Measurements from ENCODE around the gene TRIM17.

DNA sequence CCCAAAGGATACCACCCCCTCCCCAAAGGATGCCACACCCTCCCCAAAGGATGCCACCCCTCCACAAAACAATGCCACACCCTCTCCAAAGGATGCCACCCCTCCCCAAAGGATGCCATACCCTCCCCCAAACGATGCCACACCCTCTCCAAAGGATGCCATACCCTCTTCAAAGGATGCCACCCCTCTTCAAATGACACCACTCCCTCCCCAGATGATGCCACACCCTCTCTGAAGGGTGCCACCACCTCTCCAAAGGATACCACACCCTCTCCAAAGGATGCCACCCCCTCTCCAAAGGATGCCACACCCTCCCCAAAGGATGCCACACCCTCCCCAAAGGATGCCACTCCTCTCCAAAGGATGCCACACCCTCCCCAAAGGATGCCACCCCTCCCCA is 21.6 kb upstream of the TRIM17 start:
- TF ChIP-seq, protein P1, sequence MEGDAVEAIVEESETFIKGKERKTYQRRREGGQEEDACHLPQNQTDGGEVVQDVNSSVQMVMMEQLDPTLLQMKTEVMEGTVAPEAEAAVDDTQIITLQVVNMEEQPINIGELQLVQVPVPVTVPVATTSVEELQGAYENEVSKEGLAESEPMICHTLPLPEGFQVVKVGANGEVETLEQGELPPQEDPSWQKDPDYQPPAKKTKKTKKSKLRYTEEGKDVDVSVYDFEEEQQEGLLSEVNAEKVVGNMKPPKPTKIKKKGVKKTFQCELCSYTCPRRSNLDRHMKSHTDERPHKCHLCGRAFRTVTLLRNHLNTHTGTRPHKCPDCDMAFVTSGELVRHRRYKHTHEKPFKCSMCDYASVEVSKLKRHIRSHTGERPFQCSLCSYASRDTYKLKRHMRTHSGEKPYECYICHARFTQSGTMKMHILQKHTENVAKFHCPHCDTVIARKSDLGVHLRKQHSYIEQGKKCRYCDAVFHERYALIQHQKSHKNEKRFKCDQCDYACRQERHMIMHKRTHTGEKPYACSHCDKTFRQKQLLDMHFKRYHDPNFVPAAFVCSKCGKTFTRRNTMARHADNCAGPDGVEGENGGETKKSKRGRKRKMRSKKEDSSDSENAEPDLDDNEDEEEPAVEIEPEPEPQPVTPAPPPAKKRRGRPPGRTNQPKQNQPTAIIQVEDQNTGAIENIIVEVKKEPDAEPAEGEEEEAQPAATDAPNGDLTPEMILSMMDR (tag by site-specific recombination; IDR thresholded peaks at IDR 0.05) = no peak
- TF ChIP-seq ZBTB21 (tag by site-specific recombination; IDR thresholded peaks at IDR 0.05) (no peak), ZNF670 (tag by site-specific recombination; IDR thresholded peaks at IDR 0.05; ENCODE audit: low read depth) (no peak), HOXC10 (CRISPR knock-in tag; IDR thresholded peaks at IDR 0.05) (no peak), ZNF549 (tag by site-specific recombination; IDR thresholded peaks at IDR 0.05) (no peak), YY1 (tag by site-specific recombination; IDR thresholded peaks at IDR 0.05) (no peak), HOXA7 (CRISPR knock-in tag; IDR thresholded peaks at IDR 0.05; ENCODE audit: borderline replicate concordance) (no peak), ZNF416 (tag by site-specific recombination; IDR thresholded peaks at IDR 0.05) (no peak)
- TF ChIP-seq, protein P2, sequence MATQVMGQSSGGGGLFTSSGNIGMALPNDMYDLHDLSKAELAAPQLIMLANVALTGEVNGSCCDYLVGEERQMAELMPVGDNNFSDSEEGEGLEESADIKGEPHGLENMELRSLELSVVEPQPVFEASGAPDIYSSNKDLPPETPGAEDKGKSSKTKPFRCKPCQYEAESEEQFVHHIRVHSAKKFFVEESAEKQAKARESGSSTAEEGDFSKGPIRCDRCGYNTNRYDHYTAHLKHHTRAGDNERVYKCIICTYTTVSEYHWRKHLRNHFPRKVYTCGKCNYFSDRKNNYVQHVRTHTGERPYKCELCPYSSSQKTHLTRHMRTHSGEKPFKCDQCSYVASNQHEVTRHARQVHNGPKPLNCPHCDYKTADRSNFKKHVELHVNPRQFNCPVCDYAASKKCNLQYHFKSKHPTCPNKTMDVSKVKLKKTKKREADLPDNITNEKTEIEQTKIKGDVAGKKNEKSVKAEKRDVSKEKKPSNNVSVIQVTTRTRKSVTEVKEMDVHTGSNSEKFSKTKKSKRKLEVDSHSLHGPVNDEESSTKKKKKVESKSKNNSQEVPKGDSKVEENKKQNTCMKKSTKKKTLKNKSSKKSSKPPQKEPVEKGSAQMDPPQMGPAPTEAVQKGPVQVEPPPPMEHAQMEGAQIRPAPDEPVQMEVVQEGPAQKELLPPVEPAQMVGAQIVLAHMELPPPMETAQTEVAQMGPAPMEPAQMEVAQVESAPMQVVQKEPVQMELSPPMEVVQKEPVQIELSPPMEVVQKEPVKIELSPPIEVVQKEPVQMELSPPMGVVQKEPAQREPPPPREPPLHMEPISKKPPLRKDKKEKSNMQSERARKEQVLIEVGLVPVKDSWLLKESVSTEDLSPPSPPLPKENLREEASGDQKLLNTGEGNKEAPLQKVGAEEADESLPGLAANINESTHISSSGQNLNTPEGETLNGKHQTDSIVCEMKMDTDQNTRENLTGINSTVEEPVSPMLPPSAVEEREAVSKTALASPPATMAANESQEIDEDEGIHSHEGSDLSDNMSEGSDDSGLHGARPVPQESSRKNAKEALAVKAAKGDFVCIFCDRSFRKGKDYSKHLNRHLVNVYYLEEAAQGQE (tag by site-specific recombination; IDR thresholded peaks at IDR 0.05) = no peak
- TF ChIP-seq, protein P3, sequence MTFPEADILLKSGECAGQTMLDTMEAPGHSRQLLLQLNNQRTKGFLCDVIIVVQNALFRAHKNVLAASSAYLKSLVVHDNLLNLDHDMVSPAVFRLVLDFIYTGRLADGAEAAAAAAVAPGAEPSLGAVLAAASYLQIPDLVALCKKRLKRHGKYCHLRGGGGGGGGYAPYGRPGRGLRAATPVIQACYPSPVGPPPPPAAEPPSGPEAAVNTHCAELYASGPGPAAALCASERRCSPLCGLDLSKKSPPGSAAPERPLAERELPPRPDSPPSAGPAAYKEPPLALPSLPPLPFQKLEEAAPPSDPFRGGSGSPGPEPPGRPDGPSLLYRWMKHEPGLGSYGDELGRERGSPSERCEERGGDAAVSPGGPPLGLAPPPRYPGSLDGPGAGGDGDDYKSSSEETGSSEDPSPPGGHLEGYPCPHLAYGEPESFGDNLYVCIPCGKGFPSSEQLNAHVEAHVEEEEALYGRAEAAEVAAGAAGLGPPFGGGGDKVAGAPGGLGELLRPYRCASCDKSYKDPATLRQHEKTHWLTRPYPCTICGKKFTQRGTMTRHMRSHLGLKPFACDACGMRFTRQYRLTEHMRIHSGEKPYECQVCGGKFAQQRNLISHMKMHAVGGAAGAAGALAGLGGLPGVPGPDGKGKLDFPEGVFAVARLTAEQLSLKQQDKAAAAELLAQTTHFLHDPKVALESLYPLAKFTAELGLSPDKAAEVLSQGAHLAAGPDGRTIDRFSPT (tag by site-specific recombination; IDR thresholded peaks at IDR 0.05) = no peak
- TF ChIP-seq, protein P4, sequence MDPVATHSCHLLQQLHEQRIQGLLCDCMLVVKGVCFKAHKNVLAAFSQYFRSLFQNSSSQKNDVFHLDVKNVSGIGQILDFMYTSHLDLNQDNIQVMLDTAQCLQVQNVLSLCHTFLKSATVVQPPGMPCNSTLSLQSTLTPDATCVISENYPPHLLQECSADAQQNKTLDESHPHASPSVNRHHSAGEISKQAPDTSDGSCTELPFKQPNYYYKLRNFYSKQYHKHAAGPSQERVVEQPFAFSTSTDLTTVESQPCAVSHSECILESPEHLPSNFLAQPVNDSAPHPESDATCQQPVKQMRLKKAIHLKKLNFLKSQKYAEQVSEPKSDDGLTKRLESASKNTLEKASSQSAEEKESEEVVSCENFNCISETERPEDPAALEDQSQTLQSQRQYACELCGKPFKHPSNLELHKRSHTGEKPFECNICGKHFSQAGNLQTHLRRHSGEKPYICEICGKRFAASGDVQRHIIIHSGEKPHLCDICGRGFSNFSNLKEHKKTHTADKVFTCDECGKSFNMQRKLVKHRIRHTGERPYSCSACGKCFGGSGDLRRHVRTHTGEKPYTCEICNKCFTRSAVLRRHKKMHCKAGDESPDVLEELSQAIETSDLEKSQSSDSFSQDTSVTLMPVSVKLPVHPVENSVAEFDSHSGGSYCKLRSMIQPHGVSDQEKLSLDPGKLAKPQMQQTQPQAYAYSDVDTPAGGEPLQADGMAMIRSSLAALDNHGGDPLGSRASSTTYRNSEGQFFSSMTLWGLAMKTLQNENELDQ (tag by site-specific recombination; IDR thresholded peaks at IDR 0.05; ENCODE audit: low read depth) = no peak

Measured in HEK293 (cell line).